ENCODE measurements around the gene GUCA1A.
A peak's percentile ranks its signal among the peaks of the same experiment; 100 is the strongest.
"Not testable (repeated sequence)": the region's sequence is repeated elsewhere in the genome, so short reads cannot be mapped to it uniquely, and the experiment has no call there.

GUCA1A gene

DNA sequence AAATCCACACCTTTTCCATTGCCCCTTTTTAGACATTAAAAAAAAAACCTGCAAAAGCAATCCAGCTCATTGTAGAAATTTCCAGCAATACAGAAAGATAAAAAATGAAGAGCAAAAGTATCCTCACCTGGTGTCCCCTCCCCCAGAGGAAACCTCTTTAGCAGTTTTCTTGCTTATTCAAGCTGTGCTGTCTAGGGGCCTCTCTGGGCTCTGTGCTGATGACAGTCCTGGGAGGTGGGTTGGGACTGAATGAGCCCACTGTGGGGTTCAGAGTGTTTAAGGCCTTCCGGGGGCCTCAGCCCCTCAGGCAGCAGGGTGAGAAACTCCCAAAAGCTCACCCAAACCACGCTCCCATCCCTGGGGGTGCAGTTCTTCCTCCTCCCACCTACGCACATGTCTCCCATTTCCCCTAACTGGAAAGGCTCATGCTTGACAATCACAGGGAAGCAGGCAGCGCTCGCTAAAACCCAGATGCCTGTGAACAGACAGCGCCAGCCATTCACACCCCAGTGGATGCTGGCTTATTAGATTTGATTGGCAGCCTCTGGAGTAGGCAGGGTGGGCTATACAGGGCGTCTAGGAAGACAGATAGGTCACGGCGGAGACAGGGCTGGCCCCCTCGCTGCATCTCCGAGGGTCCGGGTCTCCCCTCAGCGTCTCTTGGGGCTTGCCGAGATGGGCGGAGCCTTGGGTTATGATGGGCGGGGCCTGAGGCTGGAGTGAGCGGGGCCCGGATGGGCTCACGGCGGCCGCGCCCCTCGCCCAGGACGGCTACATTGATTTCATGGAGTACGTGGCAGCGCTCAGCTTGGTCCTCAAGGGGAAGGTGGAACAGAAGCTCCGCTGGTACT lies 4.6 kb downstream of the GUCA1A start:
- no peak for DNase-seq

DNA sequence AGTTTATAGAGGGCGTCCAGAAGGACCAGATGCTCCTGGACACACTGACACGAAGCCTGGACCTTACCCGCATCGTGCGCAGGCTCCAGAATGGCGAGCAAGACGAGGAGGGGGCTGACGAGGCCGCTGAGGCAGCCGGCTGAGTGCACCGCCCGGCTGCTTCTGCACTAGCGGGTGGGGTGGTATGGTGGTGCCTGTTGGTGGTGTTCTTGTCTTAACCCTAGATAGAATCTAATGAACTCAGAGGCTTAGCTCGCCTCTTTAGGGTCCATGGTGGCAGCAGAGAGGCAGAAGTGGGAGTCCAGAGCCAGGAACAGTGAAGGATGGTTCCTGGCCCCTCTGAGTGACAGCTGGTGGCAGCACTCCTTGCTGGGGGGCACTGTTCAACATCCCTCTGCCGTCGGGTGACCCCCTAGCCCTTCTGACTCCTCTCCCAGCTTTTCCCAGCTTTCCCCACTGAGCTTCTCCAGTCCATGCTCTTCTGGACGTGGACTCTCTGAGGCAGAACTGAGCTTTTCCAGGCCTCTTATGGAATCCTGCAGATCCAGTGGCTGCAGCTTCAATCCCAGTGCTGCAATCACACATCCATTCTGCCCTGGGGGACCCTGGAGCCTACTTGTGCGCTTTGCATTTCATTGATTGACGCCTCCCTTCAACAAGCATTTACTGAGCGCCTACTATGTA lies 6.2 kb downstream of the GUCA1A start:
- DNase-seq = no peak

DNA sequence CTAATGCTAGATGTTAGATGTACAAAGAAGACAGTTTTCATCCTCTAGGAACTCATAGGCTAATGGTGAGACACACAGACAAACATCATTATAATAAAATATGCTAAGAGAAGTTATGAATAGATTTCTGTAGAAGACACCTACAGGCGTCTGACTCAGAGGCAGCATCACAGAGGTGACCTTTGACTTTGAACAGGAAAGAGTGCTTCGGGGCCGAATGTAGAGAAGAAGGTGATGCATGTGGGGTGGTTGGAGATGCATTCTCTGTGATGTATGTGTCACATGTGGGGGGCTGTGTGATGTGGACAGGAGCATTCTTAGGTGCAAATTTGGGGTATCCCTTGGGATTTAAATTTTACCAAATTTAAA lies 6.8 kb downstream of the GUCA1A start:
- no peak for DNase-seq

DNA sequence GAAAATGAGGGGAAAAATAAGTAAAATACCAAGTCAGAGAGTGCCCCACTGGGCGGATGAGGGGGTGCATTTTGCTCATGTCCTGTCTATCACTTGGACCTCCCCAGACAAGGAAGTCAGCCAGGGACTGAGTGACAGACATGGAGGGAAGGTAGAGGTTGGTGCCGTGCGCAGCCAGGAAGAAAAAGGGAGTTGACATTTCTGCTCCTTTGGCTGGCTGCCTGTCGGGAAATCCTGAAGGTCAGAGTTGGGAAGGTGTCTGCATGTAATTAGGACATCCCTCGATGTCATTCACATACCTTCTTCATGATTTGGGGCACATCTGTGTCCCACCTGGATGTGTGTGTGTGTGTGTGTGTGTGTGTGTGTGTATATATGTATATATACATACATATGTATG lies 8.9 kb downstream of the GUCA1A start:
- DNase-seq = no peak

DNA sequence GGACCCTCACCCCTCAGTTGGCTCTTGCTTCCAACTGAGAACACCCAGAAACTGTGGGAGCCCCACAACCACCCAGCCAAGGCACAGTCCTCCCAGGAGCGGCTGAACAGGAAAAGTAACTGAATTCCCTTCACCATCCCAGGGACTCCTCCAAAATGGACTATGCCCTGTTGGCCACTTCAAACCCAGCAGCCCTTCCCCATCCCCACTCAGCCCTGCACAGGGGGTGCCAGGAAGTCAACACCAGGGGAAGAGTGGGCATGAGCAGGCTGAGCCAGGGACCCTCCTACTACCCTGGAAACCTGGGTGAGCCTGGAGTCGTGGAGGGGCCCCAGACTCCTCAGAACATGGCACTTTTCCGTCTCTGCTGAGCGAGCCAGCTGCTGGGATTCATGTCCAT lies 11.3 kb downstream of the GUCA1A start:
- no peak for DNase-seq

DNA sequence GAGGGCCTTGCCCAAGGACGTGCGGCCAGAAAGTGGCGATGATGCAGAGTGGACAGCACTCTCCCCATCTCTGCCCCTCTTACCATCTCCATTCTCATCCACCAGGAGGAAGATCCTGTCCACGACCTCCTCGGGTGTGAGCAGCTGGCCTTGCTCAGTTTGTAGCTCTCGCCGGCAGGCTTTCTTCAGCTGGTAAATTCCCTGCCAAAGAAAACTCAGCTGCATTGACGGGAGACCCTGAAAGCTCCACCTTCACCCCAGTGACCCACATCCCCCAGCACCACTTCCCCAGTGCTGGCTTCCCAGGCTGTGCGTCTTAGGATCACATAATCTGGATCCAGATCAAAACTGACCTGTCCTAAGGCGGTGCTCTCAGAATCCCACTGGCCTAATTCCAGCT lies 12.4 kb downstream of the GUCA1A start:
- DNase-seq = no peak

DNA sequence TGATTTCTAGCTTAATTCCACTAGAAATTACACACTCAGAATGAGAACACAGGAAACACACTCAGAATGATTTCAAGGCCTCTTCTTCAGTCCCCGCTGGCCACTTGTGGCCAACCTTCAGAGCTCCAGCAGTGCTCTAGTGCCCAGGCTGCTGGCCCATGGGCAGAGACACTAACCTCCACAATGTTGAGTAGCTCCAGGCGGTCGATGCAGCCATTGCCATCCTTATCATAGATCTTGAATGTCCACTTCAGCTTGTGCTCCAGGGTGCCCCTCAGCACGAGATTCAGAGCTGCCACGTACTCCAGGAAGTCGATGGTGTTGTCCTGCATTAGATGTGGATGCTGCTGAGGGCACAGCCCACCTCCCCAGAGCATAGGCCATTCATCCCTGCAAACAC lies 15.2 kb downstream of the GUCA1A start:
- DNase-seq = no peak

DNA sequence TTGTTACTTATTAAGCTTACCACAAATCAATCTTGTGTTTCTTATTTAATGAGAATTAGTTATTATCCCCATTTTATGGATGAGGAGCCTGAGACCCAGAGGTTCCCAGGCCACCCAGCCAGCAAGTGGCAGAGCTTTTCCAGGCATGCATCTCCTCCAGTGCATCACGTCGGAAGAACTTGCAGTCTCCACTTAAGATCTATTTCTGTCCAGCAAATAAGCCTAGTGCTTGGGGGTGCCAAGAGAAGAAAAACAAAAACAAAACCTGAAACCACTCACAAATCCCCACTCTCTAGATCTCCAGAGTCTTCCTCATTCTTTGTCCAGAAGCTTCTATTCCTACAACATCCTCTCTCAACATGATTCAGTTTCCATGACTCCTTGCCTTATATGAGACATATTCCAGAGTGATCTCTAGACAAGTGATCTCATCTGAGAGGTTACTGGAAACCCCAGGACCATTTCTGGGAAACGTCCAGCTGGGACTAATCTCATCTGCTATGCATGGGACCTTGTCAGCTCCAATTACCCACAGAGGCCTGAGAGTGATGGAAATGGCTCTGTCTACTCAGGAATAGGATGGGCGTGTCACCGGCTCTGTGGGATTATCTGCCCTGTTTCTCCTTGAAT lies 17.5 kb downstream of the GUCA1A start:
- DNase-seq = no peak

DNA sequence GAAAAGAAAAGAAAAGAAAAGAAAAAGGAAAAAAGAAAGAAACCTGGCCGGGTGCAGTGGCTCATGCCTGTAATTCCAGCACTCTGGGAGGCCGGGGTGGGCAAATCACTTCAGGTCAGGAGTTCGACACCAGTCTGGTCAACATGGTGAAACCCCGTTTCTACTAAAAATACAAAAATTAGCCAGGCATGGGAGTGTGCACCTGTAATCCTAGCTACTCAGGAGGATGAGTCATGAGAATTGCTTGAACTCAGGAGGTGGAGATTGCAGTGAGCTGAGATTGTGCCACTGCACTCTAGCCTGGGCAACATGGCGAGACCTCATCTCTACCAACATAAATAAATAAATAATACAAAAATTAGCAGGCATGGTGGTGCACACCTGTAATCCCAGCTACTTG lies 19.2 kb downstream of the GUCA1A start:
- DNase-seq = not testable (repeated sequence)

DNA sequence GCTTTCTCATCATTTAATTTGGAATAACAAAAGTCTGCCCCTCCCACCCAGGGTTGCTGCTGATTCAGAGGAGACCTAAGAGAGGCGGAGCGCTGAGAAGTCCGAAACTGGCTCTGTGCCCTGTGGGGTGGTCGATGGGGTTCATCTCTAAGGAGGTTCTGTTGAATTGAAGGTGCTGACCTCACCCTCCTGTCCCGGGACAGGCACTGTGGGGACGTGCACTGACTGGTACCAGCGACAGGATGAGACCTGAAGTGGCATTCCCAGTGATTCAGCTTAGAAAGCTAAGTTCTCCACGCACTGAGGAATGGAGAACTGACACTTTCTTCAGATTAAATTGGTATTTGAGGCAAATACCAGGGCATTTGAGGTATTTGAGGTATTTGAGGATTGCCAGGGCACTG lies 20.3 kb downstream of the GUCA1A start:
- DNase-seq = no peak

DNA sequence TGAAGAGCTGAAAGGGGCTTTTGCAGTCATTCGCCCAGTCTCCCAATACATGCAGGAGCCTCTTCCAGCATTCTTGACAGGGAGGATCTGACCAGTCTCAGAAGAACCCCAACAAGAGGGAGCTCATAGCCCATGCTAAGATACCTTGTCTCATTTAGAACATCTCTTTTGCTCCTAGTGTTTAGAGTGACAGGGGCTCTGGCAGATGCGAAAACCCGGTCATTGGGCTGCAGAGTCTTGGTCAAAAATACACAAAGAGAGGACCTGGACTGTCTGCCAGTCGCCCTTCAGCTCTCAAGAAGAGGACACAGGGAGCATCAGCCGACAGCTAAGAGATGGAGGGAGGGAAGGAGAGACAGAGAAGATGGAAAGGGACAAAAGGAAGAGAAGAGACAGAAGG lies 20.9 kb downstream of the GUCA1A start:
- DNase-seq = no peak

DNA sequence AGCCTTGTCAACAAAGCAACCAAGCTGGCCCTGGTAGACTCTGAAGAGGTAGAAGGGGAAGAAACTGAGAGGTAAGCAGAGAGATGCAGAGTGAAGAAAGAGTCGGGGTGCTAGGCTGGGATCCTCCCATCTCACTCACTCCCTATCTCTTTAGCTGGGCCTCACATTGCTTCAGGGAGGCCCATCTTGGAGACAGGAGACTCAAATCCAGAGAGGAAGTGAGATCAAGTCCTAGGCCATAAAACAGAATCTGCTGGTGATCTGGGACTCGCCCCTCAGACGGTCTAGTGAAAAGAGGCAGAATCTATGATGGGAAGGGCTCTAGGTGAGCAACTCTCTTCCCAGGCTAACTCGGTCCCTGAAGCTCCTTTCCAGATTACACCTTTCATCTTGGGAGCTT lies 22.3 kb downstream of the GUCA1A start:
- DNase-seq = no peak

DNA sequence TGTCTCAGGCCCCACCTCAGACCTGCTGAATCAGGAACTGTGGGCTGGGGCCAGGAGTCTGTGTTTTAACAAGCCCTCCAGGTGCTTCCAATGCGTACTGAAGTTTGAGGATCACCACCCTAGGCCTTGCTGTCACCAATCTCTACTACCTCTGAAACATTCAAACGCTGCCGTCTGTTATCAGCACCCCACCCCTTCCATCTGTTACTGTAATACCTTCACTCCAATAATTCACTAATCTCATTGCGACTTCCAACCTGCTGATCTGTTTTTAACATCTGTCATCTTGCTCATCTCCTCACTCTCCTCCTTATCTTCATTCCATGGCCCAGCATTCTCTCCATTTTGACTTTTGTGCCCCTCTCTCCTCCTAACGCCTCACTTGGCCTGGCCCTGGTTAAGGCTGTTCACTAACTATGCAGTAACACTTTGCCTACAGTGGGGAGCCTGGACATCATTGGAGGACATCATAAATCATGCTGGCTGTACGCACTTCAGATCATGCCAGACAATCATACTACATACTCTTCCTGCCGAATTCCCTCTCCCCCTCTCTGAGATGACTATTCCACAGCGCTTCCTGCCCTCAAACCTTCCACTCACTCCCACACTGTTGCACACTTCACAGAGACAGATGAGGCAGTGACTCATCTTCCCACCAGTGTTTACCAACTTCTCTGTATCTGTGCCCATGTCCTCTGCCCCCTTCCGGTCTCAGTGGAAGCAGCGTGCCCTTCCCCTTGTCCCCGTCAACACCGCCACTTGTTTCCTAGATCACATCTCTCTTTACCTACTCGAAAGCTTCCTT lies 24.6 kb downstream of the GUCA1A start:
- peak; percentile 93 for DNase-seq

DNA sequence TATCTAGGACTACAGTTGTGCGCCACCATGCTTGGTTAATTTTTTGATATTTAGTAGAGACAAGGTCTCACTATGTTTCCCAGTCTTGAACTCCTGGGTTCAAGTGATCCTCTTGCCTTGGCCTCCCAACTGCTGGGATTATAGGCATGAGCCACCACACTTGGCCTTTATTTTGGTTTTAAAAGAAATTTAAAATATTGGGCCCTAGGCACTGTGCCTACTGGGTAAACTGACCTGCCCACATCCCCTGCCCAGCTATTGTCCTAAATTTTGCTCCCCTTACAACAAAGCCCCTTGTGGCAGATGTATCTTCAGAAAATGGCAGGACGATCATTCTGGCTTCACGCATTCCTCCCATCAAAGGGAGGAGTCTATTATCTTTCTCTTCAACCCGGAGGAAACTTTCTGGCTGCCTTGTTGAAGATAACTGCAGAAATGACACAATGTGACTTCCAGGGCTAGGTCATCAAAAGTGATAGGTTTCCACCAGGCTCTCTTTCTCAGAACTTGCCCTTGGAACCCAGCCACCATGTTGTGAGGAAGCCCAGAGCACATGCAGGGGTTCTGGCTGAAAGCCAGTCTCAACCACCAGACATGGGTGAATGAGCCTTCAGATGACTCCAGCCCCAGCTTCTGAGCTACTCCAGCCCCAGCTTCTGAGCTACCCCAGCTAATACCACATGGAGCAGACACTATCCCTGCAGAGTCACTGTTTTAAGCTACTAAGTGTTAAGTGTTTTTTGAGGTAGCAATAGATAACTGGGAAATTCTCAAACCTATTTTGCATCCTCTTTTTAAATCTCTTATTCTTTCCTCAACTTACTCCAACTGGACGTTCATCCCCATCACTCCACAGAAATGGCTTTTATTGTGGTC lies 26.2 kb downstream of the GUCA1A start:
- DNase-seq = peak; percentile 99

DNA sequence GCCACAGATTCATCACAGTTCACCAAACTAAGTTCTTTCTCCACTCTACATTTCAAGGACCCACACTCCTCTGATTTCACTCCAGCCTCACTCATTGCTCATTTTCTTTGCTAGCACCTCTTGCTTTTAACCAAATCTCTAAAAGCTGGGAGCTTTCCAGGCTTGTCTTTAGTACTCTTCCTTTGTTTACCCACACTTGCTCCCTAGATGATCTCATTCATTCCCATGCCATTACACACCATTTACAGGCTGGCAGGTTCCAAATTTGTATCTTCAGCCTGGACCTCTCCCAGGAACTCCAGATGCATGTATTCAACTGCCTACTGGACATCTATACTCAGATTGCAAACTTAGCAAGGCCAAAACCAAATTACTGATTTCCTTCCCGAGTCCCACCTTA lies 26.9 kb downstream of the GUCA1A start:
- DNase-seq = no peak

DNA sequence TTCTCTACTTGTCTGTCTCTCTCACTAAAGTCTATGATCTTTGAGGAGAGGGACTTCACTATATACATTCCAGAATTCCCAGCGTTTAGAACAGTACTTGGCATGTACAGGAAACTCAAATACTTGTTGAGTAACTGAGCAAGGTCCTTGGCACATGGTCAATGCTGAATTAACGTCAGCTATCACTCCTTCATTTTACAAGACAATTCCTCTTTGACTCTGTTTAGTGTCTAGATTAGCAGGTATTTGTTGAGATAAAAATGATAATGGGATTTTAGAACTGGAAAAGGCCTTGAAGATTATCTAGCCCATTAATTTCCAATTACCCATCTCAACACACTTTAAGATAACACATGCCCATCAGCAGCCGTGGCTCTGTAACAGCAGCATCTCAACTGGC lies 28.2 kb downstream of the GUCA1A start:
- DNase-seq = no peak

DNA sequence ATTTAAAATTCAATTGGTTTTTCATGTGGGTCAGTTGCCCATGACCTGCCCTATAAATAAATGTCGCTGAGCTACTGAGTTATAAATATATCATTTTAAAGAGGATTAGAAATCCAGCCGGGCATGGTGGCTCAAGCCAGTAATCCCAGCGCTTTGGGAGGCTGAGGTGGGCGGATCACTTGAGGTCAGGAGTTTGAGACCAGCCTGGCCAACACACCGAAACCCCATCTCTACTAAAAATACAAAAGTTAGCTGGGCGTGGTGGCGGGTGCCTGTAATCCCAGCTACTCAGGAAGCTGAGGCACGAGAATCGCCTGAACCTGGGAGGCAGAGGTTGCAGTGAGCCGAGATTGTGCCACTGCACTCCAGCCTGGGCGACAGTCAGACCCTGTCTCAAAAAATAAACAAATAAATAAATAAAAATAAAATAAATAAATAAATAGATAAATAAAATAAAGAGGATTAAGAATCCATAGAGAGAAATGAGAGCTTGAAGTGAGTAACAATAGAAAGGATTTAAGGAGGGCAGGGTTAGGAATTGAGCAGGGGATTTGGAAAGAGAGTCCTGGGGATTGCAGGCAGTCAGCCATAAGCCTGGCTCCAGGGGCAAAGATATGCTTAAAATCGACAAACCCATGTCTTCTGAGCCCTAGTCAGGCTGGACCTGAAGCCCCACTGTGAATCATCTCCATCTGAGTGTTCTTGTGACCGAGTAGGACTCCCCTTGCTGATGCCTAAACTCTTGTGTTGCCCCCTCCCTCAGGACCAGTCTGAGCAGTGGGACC lies 29.2 kb downstream of the GUCA1A start:
- DNase-seq = not testable (repeated sequence)

DNA sequence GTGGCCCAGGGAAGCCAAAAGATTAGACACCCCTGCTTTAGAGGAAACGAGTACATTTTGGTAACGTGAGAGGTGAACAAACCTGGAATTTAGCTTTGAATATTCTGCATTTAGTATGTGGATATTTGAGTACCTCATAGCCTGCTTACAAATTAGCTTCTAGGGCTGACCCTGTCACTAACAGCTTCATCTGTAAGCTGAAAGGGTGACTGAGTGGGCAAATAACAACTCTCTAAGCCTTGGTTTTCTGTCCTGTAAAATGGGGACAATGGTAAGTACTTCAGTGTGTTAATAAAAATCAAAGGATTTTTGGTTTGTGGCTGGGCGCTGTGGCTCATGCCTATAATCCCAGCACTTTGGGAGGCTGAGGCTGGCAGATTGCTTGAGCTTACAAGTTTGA lies 30.0 kb downstream of the GUCA1A start:
- DNase-seq = no peak

DNA sequence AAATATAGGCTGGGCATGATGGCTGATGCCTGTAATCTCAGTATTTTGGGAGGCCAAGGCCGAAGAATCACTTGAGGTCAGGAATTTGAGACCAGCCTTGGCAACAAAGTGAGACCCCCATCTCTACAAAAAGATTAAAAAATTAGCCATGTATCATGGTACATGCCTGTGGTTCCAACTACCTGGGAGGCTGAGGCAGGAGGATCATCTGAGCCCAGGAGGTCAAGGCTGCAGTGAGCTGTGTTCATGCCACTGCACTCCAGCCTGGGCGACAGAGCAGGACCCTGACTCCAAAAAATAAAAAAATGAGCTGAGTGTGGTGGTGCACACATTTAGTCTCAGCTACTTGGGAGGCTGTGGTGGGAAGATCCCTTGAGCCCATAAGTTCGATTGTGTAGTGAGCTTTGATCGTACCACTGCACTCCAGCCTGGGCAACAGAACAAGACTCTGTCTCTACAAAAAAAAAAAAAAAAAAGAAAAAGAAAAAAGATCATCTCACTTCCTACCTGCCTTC lies 31.7 kb downstream of the GUCA1A start:
- no peak for DNase-seq

DNA sequence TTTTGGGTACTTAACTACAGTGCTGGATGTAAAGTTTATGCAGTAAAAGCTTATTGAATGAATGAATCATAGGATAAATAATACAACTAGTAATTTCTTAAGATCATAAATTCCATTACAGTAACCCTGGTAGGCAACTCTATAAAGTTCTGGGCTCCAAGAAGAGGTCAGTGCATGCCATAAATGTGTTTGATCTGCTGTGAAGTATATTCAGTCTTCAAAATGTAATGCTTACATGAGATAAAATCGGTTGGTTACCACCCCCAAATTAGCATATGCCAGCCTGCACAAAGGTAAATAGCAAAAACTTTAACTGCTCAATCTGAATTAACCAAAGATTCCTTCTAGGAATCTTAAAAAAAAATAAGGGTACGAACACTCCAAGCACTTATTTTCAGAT lies 34.4 kb downstream of the GUCA1A start:
- DNase-seq = not testable (repeated sequence)

DNA sequence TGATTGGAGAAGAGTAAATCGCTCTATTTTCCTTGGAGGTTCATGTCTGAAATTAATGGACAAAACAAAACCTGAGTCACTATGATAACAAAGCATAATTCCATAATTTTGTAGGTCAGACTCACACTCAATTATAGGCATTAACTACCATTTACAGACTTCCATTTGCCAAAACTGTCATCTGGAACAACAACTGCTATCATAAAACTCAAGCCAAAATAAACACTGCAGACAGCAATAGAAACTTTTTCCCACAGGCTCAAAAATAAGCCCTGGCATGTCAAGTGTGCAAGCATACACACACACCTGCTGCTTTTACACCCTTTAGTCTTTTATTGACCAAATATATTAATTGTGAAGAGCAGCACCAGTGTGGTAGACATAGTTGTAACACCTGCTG lies 37.4 kb downstream of the GUCA1A start:
- DNase-seq = no peak
